D721Med (cell line): ENCODE data around the gene METTL26.
A peak's percentile ranks its signal among the peaks of the same experiment; 100 is the strongest.

Experiments
- DNase-seq: peaks from one replicate; pipeline ENCODE4 v3.0.0; 2011; ENCODE audit warnings: low spot score; ENCODE audit not compliant: insufficient read length
- FAIRE-seq: peaks from 2 replicates; lab custom pipeline; 2011; peaks lifted over from hg19 to GRCh38; lab: Jason Lieb, UNC
- CTCF ChIP-seq: IDR thresholded peaks from 2 replicates; pipeline ENCODE4 v1.5.1; 2012; ENCODE audit warnings: mild to moderate bottlenecking, control low read depth; ENCODE audit not compliant: insufficient read depth; ENCODE audit errors: missing control alignments

The METTL26 gene

GRCh38 chr16:591231-591630, 44.9 kb downstream of the METTL26 start:
- TF ChIP-seq CTCF: no peak
- DNase-seq (no peak), FAIRE-seq (no peak)

GRCh38 chr16:590815-591200, 45.3 kb downstream of the METTL26 start:
- DNase-seq: no peak
- FAIRE-seq: no peak
- no peak for TF ChIP-seq CTCF

- peak; percentile 14 for TF ChIP-seq CTCF
- no peak for FAIRE-seq
- no peak for DNase-seq
Observed at GRCh38 chr16:590188-590814, 45.8 kb downstream of the METTL26 start.

GRCh38 chr16:589658-590187, 46.4 kb downstream of the METTL26 start, which contains the start of gene RAB40C:
TSS of gene RAB40C (plus strand) at chr16:590066. CDS start at chr16:590292, 226 bp downstream.
- peak; percentile 83 for DNase-seq
- TF ChIP-seq CTCF: no peak
- no peak for FAIRE-seq

- no peak for TF ChIP-seq CTCF
- no peak for FAIRE-seq
- DNase-seq: no peak
Observed at GRCh38 chr16:588889-589657, 47.0 kb downstream of the METTL26 start.

- no peak for TF ChIP-seq CTCF
- no peak for FAIRE-seq
Observed at GRCh38 chr16:588639-588888, 47.5 kb downstream of the METTL26 start.

More at GRCh38 chr16:588639-588888, 47.5 kb downstream of the METTL26 start:
- DNase-seq: no peak
